ENCODE measurements around the gene PARN.

- TF ChIP-seq POLR2AphosphoS5 (IDR thresholded peaks at IDR 0.05; ENCODE audit: low read depth, low read length) (no peak), POLR2A (IDR thresholded peaks at IDR 0.05; ENCODE audit: control extremely low read depth in 1 of 2, low read depth in 2 of 2, low read length in 2 of 2) (no peak), BACH1 (IDR thresholded peaks at IDR 0.05; ENCODE audit: low read length) (no peak), GTF2F1 (IDR thresholded peaks at IDR 0.05; ENCODE audit: borderline replicate concordance, low read depth, low read length) (no peak), SRF (IDR thresholded peaks at IDR 0.05; ENCODE audit: low read depth, low read length) (no peak), HDAC2 (IDR thresholded peaks at IDR 0.05; ENCODE audit: borderline replicate concordance in 1 of 2, low read depth in 2 of 2, low read length in 2 of 2) (no peak)
- TF ChIP-seq, protein P1, sequence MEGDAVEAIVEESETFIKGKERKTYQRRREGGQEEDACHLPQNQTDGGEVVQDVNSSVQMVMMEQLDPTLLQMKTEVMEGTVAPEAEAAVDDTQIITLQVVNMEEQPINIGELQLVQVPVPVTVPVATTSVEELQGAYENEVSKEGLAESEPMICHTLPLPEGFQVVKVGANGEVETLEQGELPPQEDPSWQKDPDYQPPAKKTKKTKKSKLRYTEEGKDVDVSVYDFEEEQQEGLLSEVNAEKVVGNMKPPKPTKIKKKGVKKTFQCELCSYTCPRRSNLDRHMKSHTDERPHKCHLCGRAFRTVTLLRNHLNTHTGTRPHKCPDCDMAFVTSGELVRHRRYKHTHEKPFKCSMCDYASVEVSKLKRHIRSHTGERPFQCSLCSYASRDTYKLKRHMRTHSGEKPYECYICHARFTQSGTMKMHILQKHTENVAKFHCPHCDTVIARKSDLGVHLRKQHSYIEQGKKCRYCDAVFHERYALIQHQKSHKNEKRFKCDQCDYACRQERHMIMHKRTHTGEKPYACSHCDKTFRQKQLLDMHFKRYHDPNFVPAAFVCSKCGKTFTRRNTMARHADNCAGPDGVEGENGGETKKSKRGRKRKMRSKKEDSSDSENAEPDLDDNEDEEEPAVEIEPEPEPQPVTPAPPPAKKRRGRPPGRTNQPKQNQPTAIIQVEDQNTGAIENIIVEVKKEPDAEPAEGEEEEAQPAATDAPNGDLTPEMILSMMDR (IDR thresholded peaks at IDR 0.05; ENCODE audit: control extremely low read depth in 1 of 3, insufficient read depth in 1 of 3, low read depth in 1 of 3, low read length in 3 of 3) = no peak
- TF ChIP-seq, protein P2, sequence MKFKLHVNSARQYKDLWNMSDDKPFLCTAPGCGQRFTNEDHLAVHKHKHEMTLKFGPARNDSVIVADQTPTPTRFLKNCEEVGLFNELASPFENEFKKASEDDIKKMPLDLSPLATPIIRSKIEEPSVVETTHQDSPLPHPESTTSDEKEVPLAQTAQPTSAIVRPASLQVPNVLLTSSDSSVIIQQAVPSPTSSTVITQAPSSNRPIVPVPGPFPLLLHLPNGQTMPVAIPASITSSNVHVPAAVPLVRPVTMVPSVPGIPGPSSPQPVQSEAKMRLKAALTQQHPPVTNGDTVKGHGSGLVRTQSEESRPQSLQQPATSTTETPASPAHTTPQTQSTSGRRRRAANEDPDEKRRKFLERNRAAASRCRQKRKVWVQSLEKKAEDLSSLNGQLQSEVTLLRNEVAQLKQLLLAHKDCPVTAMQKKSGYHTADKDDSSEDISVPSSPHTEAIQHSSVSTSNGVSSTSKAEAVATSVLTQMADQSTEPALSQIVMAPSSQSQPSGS (IDR thresholded peaks at IDR 0.05; ENCODE audit: low read length) = no peak
Observed at GRCh38 chr16:14611660-14612059, 18.4 kb downstream of the PARN start.
